Right lobe of liver (tissue), 6 donors: ENCODE measurements around the gene MRC1. TPM values are rescaled to one million over a fixed set of nuclear protein-coding genes. Genes with fewer than 3 reads are reported as not detected.

Source experiments
- ATAC-seq, 4 donors: fragments of 200-7000 bp; cut with Tn5 transposase; one replicate each; pipeline ENCODE4 v1.9.1; 2020; ENCODE audit warnings: mild to moderate bottlenecking in 4 of 4, moderate library complexity in 4 of 4
- DNase-seq, 3 donors: peaks; one replicate each; pipeline ENCODE4 v3.0.0-alpha.2; 2020
- H3K27ac ChIP-seq, 3 donors: fragments of 200-600 bp; one replicate each; pipeline ENCODE4 v1.8.0; 2022
- H3K27me3 ChIP-seq, 2 donors: fragments of 200-600 bp; one replicate each; pipeline ENCODE4 v1.8.0; 2022
- H3K36me3 ChIP-seq, 4 donors: fragments of 200-600 bp; sonication (generic) in 1 of 4; one replicate each; pipeline versions ENCODE4 v1.5.1 to v1.8.0; 2017 to 2022; ENCODE audit warnings: control low read depth in 1 of 4
- H3K4me1 ChIP-seq, 4 donors: fragments of 200-600 bp; sonication (generic) in 1 of 4; one replicate each; pipeline versions ENCODE4 v1.5.1 to v1.8.0; 2017 to 2022; ENCODE audit warnings: control low read depth in 1 of 4
- H3K4me3 ChIP-seq, 3 donors: fragments of 200-600 bp; one replicate each; pipeline ENCODE4 v1.8.0; 2022
- H3K9me3 ChIP-seq, 4 donors: fragments of 200-600 bp; sonication (generic) in 1 of 4; one replicate each; pipeline versions ENCODE4 v1.5.1 to v1.8.0; 2017 to 2022; ENCODE audit warnings: control low read depth in 1 of 4
- POLR2A ChIP-seq: fragments of 450-650 bp; IDR thresholded peaks from one replicate; pipeline ENCODE4 v1.6.1; 2017; ENCODE audit warnings: antibody characterized with exemption, mild to moderate bottlenecking
- WGBS: methylation state at CpG from one replicate; pipeline ENCODE4 v1.1.6; 2018; ENCODE audit warnings: low coverage, low lambda C conversion rate; ENCODE audit not compliant: insufficient coverage; ENCODE audit errors: missing lambda C conversion rate; 5-methylcytosine and 5-hydroxymethylcytosine counted together
- intact Hi-C, 2 donors: fragments of 100-400 bp; cut with DNase I; formaldehyde crosslinking; loops; one replicate each; pipeline versions ENCODE4 v1.11.2 to v1.14.1; 2022
- total RNA-seq, 6 experiments: library from RNA; depleted of rRNA in 2 of 6; stranded (reverse); fragments of >200 nt in 2 of 6; fragmentation: NEBNext Ultra II Directional in 3 of 6; extraction: Animal tissue kit (Norgen Biotek cat#: 25700) in 3 of 6; gene quantifications; one replicate each; pipeline versions ENCODE4 v1.1.0 to v1.2.4, GENCODE V29; 2016 to 2023
- TF ChIP-seq, protein P1 (sequence below), 4 donors: fragments of 200-600 bp in 3 of 4; fragments of 450-650 bp in 1 of 4; IDR thresholded peaks; one replicate each; pipeline versions ENCODE4 v1.5.1 to v1.8.0; 2016 to 2022; ENCODE audit warnings: antibody characterized with exemption in 4 of 4, mild to moderate bottlenecking in 2 of 4
- donor health status: DM: no; HTN: yes; CAD: no.
- donor health status: DM: no; HTN: no; CAD: no.
- donor health status: DM: no; HTN: no; CAD: no.
- donor health status: DM: no; HTN: yes; CAD: no.
- donor health status: DM: no; HTN: yes; CAD: no.

MRC1 gene
- total RNA-seq, 6 experiments from 2014 or later = 9.8 to 44.8 (median 34.0) TPM

- intact Hi-C loops = no loop called here
- DNase-seq (no peak), ATAC-seq (no peak)
- Histone ChIP-seq H3K36me3 (peaks cover 0 to 6% (median 0%) of the 10 kb centered on the region in 4 donors), H3K4me1 (no peaks in the 10 kb centered on the region), H3K27ac (no peak overlapping the region), H3K9me3 (no peaks in the 10 kb centered on the region), H3K4me3 (no peak overlapping the region), H3K27me3 (no peaks in the 10 kb centered on the region)
- TF ChIP-seq, protein P1, sequence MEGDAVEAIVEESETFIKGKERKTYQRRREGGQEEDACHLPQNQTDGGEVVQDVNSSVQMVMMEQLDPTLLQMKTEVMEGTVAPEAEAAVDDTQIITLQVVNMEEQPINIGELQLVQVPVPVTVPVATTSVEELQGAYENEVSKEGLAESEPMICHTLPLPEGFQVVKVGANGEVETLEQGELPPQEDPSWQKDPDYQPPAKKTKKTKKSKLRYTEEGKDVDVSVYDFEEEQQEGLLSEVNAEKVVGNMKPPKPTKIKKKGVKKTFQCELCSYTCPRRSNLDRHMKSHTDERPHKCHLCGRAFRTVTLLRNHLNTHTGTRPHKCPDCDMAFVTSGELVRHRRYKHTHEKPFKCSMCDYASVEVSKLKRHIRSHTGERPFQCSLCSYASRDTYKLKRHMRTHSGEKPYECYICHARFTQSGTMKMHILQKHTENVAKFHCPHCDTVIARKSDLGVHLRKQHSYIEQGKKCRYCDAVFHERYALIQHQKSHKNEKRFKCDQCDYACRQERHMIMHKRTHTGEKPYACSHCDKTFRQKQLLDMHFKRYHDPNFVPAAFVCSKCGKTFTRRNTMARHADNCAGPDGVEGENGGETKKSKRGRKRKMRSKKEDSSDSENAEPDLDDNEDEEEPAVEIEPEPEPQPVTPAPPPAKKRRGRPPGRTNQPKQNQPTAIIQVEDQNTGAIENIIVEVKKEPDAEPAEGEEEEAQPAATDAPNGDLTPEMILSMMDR (IDR thresholded peaks at IDR 0.05) = no peak
- TF ChIP-seq POLR2A = no peak
- WGBS = 58% methylated on average over 1 of the region's 1 CpG
Measured at GRCh38 chr10:17883621-17884020, 74.5 kb downstream of the MRC1 start.

- Histone ChIP-seq H3K27ac (no peak overlapping the region), H3K9me3 (no peaks in the 10 kb centered on the region), H3K4me3 (no peak overlapping the region), H3K4me1 (no peaks in the 10 kb centered on the region), H3K36me3 (peaks cover 0 to 6% (median 0%) of the 10 kb centered on the region in 4 donors), H3K27me3 (no peaks in the 10 kb centered on the region)
- intact Hi-C loops = no loop called here
- TF ChIP-seq, protein P1 (IDR thresholded peaks at IDR 0.05) = no peak
- TF ChIP-seq POLR2A = no peak
- ATAC-seq (no peak), DNase-seq (no peak)
Measured at GRCh38 chr10:17888189-17888588, 79.0 kb downstream of the MRC1 start.

DNA sequence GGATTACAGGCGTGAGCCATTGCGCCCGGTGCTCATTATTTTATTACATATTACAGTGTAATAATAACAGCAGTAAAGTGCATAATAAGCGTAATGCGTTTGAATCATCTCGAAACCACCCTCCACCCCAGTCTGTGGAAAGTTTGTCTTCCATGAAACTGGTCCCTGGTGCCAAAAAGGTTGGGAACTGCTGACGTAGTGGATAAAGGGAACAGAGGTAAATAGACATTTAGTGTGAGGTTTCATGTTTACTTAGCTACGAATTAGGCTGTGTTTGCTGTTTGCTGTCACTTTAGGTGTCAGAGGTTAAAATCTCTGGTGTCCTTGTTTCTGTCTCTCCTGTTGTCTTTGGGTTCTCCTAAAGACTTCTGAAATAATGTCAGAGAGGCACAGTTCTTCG lies 82.3 kb downstream of the MRC1 start:
- Histone ChIP-seq H3K27me3 (no peaks in the 10 kb centered on the region), H3K4me3 (no peak overlapping the region), H3K4me1 (no peaks in the 10 kb centered on the region), H3K36me3 (no peaks in the 10 kb centered on the region), H3K27ac (no peak overlapping the region), H3K9me3 (no peaks in the 10 kb centered on the region)
- DNase-seq (peak in 1 of 3 donors; percentile 66), ATAC-seq (peak in 3 of 4 donors; percentile 28 to 49 (median 30))
- 60% methylated on average over 9 of the region's 9 CpGs for WGBS
- no peak for TF ChIP-seq POLR2A
- TF ChIP-seq, protein P1 (IDR thresholded peaks at IDR 0.05) = no peak
- intact Hi-C loops = no loop called here

- H3K27me3 ChIP-seq = no peaks in the 10 kb centered on the region
- H3K4me1 ChIP-seq = no peaks in the 10 kb centered on the region
- H3K27ac ChIP-seq = no peak overlapping the region
- DNase-seq (no peak), ATAC-seq (no peak)
- H3K36me3 ChIP-seq = peaks cover 0 to 7% (median 0%) of the 10 kb centered on the region in 4 donors
- intact Hi-C loops = no loop called here
- no peaks in the 10 kb centered on the region for H3K9me3 ChIP-seq
- no peak for TF ChIP-seq POLR2A
- no peak overlapping the region for H3K4me3 ChIP-seq
- WGBS = 54% methylated on average over 2 of the region's 2 CpGs
Measured at GRCh38 chr10:17904564-17904963, 95.4 kb downstream of the MRC1 start.

DNA sequence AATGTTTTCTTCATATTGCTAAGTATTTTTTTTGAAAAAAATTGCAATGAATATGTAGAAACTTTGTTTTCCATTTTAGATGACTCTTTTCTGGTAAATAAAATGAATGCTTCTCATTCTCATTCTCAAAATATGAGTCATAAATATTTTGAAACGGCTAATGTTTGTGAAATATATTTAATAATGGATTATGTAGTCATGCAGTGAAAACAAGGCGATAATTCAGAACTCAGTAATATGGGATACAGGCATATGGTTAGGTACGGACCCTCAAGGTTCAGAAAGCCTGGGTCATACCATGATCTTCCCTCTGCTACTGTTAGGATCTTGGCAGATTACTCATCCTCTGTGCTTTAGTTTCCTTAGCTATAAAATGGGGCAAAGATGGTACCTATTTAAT lies 96.3 kb downstream of the MRC1 start:
- TF ChIP-seq, protein P1 (IDR thresholded peaks at IDR 0.05) = no peak
- no peak for TF ChIP-seq POLR2A
- DNase-seq (no peak), ATAC-seq (no peak)
- 57% methylated on average over 3 of the region's 3 CpGs for WGBS
- H3K36me3 ChIP-seq = peaks cover 0 to 7% (median 0%) of the 10 kb centered on the region in 4 donors
- H3K4me1 ChIP-seq = no peaks in the 10 kb centered on the region
- H3K4me3 ChIP-seq = no peak overlapping the region
- intact Hi-C loops = no loop called here
- no peaks in the 10 kb centered on the region for H3K27me3 ChIP-seq
- no peaks in the 10 kb centered on the region for H3K9me3 ChIP-seq
- H3K27ac ChIP-seq = no peak overlapping the region
